ENCODE measurements around the gene DLGAP5.

DLGAP5 gene

GRCh38 chr14:55158412-55158811 is 33.0 kb downstream of the DLGAP5 start:
- no peak for DNase-seq (ENCODE audit: low read depth)
- H3K4me3 ChIP-seq (ENCODE audit: low read depth, low read length) = no peak overlapping the region
- no peak for TF ChIP-seq MYC (IDR thresholded peaks at IDR 0.05; ENCODE audit: low read depth, low read length)
- TF ChIP-seq, protein P1, sequence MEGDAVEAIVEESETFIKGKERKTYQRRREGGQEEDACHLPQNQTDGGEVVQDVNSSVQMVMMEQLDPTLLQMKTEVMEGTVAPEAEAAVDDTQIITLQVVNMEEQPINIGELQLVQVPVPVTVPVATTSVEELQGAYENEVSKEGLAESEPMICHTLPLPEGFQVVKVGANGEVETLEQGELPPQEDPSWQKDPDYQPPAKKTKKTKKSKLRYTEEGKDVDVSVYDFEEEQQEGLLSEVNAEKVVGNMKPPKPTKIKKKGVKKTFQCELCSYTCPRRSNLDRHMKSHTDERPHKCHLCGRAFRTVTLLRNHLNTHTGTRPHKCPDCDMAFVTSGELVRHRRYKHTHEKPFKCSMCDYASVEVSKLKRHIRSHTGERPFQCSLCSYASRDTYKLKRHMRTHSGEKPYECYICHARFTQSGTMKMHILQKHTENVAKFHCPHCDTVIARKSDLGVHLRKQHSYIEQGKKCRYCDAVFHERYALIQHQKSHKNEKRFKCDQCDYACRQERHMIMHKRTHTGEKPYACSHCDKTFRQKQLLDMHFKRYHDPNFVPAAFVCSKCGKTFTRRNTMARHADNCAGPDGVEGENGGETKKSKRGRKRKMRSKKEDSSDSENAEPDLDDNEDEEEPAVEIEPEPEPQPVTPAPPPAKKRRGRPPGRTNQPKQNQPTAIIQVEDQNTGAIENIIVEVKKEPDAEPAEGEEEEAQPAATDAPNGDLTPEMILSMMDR (IDR thresholded peaks at IDR 0.05; ENCODE audit: low read depth, low read length) = no peak
- TF ChIP-seq, protein P2, sequence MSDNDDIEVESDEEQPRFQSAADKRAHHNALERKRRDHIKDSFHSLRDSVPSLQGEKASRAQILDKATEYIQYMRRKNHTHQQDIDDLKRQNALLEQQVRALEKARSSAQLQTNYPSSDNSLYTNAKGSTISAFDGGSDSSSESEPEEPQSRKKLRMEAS (IDR thresholded peaks at IDR 0.05; ENCODE audit: low read depth, low read length) = no peak
- TF ChIP-seq POLR2A (IDR thresholded peaks at IDR 0.05; ENCODE audit: extremely low read depth, insufficient read length) = no peak

GRCh38 chr14:55157080-55157479 is 34.3 kb downstream of the DLGAP5 start:
- TF ChIP-seq, protein P2 (IDR thresholded peaks at IDR 0.05; ENCODE audit: low read depth, low read length) = no peak
- TF ChIP-seq, protein P1 (IDR thresholded peaks at IDR 0.05; ENCODE audit: low read depth, low read length) = no peak
- no peak for TF ChIP-seq MYC (IDR thresholded peaks at IDR 0.05; ENCODE audit: low read depth, low read length)
- TF ChIP-seq POLR2A (IDR thresholded peaks at IDR 0.05; ENCODE audit: extremely low read depth, insufficient read length) = no peak
- no peak for DNase-seq (ENCODE audit: low read depth)
- no peak overlapping the region for H3K4me3 ChIP-seq (ENCODE audit: low read depth, low read length)

GRCh38 chr14:55153951-55154350 is 37.4 kb downstream of the DLGAP5 start:
- H3K4me3 ChIP-seq (ENCODE audit: low read depth, low read length) = no peak overlapping the region
- no peak for DNase-seq (ENCODE audit: low read depth)
- TF ChIP-seq MYC (IDR thresholded peaks at IDR 0.05; ENCODE audit: low read depth, low read length) = no peak
- no peak for TF ChIP-seq POLR2A (IDR thresholded peaks at IDR 0.05; ENCODE audit: extremely low read depth, insufficient read length)
- TF ChIP-seq, protein P2 (IDR thresholded peaks at IDR 0.05; ENCODE audit: low read depth, low read length) = no peak
- TF ChIP-seq, protein P1 (IDR thresholded peaks at IDR 0.05; ENCODE audit: low read depth, low read length) = no peak

GRCh38 chr14:55152052-55152753 is 39.2 kb downstream of the DLGAP5 start:
- H3K4me3 ChIP-seq (ENCODE audit: low read depth, low read length) = no peak overlapping the region
- TF ChIP-seq, protein P2 (IDR thresholded peaks at IDR 0.05; ENCODE audit: low read depth, low read length) = no peak
- TF ChIP-seq POLR2A (IDR thresholded peaks at IDR 0.05; ENCODE audit: extremely low read depth, insufficient read length) = no peak
- TF ChIP-seq, protein P1 (IDR thresholded peaks at IDR 0.05; ENCODE audit: low read depth, low read length) = no peak
- no peak for DNase-seq (ENCODE audit: low read depth)

DNA sequence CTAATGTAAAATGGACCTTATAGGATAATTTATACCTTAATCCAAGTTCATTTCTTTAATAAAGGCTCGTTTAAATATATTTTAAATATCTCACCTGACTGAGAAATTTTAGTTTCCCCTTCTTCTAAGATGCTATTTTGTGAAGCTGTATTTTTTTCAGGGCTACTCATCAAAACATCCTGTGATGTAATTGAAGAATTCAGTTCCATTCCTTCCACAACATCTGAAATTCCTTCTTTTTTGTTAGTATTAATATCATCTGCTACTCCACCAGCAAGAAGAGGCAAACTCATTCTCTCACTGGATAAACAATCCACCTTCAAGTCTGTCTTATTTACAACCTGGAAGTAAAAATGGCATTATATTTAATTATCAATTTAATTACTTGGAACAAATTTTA is 39.8 kb downstream of the DLGAP5 start:
- TF ChIP-seq, protein P2 (IDR thresholded peaks at IDR 0.05; ENCODE audit: low read depth, low read length) = no peak
- no peak for TF ChIP-seq POLR2A (IDR thresholded peaks at IDR 0.05; ENCODE audit: extremely low read depth, insufficient read length)
- TF ChIP-seq, protein P1 (IDR thresholded peaks at IDR 0.05; ENCODE audit: low read depth, low read length) = no peak
- no peak for TF ChIP-seq MYC (IDR thresholded peaks at IDR 0.05; ENCODE audit: low read depth, low read length)

More for the DNA sequence above, 39.8 kb downstream of the DLGAP5 start:
- DNase-seq (ENCODE audit: low read depth) = no peak
- H3K4me3 ChIP-seq (ENCODE audit: low read depth, low read length) = no peak overlapping the region
